Measurements from ENCODE around the gene TPRG1. TPM values are rescaled to one million over a fixed set of nuclear protein-coding genes. Genes with fewer than 3 reads are reported as not detected.

Gene TPRG1
- total RNA-seq, 1 donor from 2014 or later = 23.4 TPM

GRCh38 chr3:189272500-189273119 is 100.8 kb downstream of the TPRG1 start:
- Histone ChIP-seq H3K27ac (no peak overlapping the region), H3K4me1 (peaks cover 21% of the 10 kb centered on the region), H3K27me3 (ENCODE audit: low read depth) (no peaks in the 10 kb centered on the region), H3K9me3 (no peaks in the 10 kb centered on the region), H3K36me3 (no peaks in the 10 kb centered on the region), H3K4me3 (no peak overlapping the region)
- peak; percentile 8 for TF ChIP-seq CTCF (IDR thresholded peaks at IDR 0.05)
- DNase-seq = no peak
- intact Hi-C loops (cut with DNase I) = no loop called here
- ATAC-seq = no peak

GRCh38 chr3:189273736-189274135 is 102.0 kb downstream of the TPRG1 start:
- no peak for ATAC-seq
- TF ChIP-seq CTCF (IDR thresholded peaks at IDR 0.05) = no peak
- intact Hi-C loops (cut with DNase I) = no loop called here

DNA sequence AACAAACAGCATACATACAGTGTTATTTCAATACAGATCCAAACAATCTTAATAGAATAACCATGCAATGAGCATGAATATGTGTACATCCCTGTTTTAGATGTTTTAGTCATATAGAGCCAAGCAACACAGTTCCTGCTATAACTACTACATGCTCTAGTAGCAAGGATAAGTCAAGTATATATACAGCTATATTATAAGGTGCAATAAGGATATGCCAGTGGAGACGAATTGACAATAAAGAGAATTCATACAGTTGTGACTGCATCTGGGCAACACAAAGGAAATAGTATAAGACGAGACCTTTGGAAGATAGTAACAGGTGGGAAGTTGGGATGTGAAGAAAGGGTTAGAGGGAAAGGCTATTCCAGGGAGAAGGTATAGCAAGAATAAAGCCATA is 103.4 kb downstream of the TPRG1 start:
- H3K36me3 ChIP-seq = no peaks in the 10 kb centered on the region

More at GRCh38 chr3:189273736-189274135, 102.0 kb downstream of the TPRG1 start:
- H3K36me3 ChIP-seq = no peaks in the 10 kb centered on the region
- H3K9me3 ChIP-seq = no peaks in the 10 kb centered on the region
- H3K27me3 ChIP-seq (ENCODE audit: low read depth) = no peaks in the 10 kb centered on the region
- DNase-seq = no peak
- H3K4me1 ChIP-seq = peaks cover 17% of the 10 kb centered on the region
- no peak overlapping the region for H3K27ac ChIP-seq
- no peak overlapping the region for H3K4me3 ChIP-seq

DNA sequence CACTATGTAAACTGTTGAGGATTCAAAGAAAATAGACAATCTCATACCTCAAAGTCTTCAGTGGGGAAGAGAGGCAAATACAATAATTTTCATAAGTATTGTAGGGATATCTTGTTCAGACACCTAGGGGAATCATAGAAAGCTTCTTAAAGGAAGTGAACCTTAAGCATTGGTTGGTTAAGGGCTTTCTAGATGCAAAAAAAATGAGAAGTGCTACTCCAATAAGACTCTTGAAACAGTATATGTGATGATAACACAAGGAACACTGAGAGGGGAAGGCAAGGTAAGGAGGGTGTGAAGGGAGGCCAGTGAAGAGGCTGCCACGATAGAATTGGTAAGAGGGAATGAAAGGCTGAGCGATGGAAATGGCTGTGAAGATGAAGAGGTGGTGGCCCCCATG is 104.1 kb downstream of the TPRG1 start:
- no peak for DNase-seq

More for the DNA sequence above, 103.4 kb downstream of the TPRG1 start:
- Histone ChIP-seq H3K9me3 (no peaks in the 10 kb centered on the region), H3K27me3 (ENCODE audit: low read depth) (no peaks in the 10 kb centered on the region), H3K4me3 (no peak overlapping the region), H3K4me1 (peaks cover 17% of the 10 kb centered on the region), H3K27ac (no peak overlapping the region)
- intact Hi-C loops (cut with DNase I) = no loop called here
- DNase-seq = no peak
- no peak for ATAC-seq
- TF ChIP-seq CTCF (IDR thresholded peaks at IDR 0.05) = no peak

GRCh38 chr3:189276444-189277219 is 104.9 kb downstream of the TPRG1 start:
- intact Hi-C loops (cut with DNase I) = no loop called here
- no peak overlapping the region for H3K27ac ChIP-seq
- H3K4me3 ChIP-seq = no peak overlapping the region
- TF ChIP-seq CTCF (IDR thresholded peaks at IDR 0.05) = no peak
- H3K9me3 ChIP-seq = no peaks in the 10 kb centered on the region
- H3K27me3 ChIP-seq (ENCODE audit: low read depth) = no peaks in the 10 kb centered on the region
- no peaks in the 10 kb centered on the region for H3K36me3 ChIP-seq
- ATAC-seq (peak; percentile 66 to 83), DNase-seq (no peak)
- peaks cover 17% of the 10 kb centered on the region for H3K4me1 ChIP-seq

More for the DNA sequence above, 104.1 kb downstream of the TPRG1 start:
- Histone ChIP-seq H3K4me1 (peaks cover 17% of the 10 kb centered on the region), H3K9me3 (no peaks in the 10 kb centered on the region), H3K27me3 (ENCODE audit: low read depth) (no peaks in the 10 kb centered on the region), H3K36me3 (no peaks in the 10 kb centered on the region), H3K4me3 (no peak overlapping the region), H3K27ac (no peak overlapping the region)
- ATAC-seq = no peak
- TF ChIP-seq CTCF (IDR thresholded peaks at IDR 0.05) = no peak
- intact Hi-C loops (cut with DNase I) = no loop called here
